Measurements from ENCODE around the gene ZNF853. TPM values are rescaled to one million over a fixed set of nuclear protein-coding genes. Genes with fewer than 3 reads are reported as not detected.
"Not testable (repeated sequence)": the region's sequence is repeated elsewhere in the genome, so short reads cannot be mapped to it uniquely, and the experiment has no call there.

ZNF853 gene
- total and polyA plus RNA-seq, 10 donors = 1.3 to 10.1 (median 4.5) TPM

GRCh38 chr7:6571160-6571779, 44.1 kb upstream of the ZNF853 start:
- no peaks in the 10 kb centered on the region for H3K9me3 ChIP-seq
- H3K36me3 ChIP-seq = no peaks in the 10 kb centered on the region
- DNase-seq = no peak
- H3K27me3 ChIP-seq (replicated peaks in 1 of 7) = peaks cover 0 to 8% (median 0%) of the 10 kb centered on the region in 7 donors
- 62 to 79% (median 74%) methylated on average over 7 of the region's 7 CpGs for WGBS, 5 donors
- no peak overlapping the region for H3K4me3 ChIP-seq
- no peak for TF ChIP-seq POLR2A (IDR thresholded peaks at IDR 0.05)
- no peak for TF ChIP-seq POLR2AphosphoS5 (IDR thresholded peaks at IDR 0.05)
- no peak for TF ChIP-seq CTCF (IDR thresholded peaks at IDR 0.05 in 8 of 11, conservative IDR thresholded peaks at IDR 0.05 in 3 of 11)
- intact Hi-C loops (cut with DNase I; ENCODE audit: low total_unique reads) = no loop called here
- peaks cover 0 to 6% (median under 1%) of the 10 kb centered on the region in 6 donors for H3K4me1 ChIP-seq
- H3K27ac ChIP-seq = no peak overlapping the region

- Histone ChIP-seq H3K4me1 (peaks cover 0 to 29% (median 13%) of the 10 kb centered on the region in 6 donors), H3K36me3 (peaks cover 0 to 14% (median 4%) of the 10 kb centered on the region in 6 donors), H3K4me3 (no peak overlapping the region), H3K27ac (no peak overlapping the region), H3K27me3 (replicated peaks in 1 of 7) (no peaks in the 10 kb centered on the region), H3K9me3 (no peaks in the 10 kb centered on the region)
- DNase-seq = no peak
- 76 to 86% (median 80%) methylated on average over 8 to 9 of the region's 9 CpGs for WGBS, 5 donors
- no peak for TF ChIP-seq CTCF (IDR thresholded peaks at IDR 0.05 in 8 of 11, conservative IDR thresholded peaks at IDR 0.05 in 3 of 11)
- no peak for TF ChIP-seq POLR2AphosphoS5 (IDR thresholded peaks at IDR 0.05)
- TF ChIP-seq POLR2A (IDR thresholded peaks at IDR 0.05) = no peak
- intact Hi-C loops (cut with DNase I; ENCODE audit: low total_unique reads) = no loop called here
Observed at GRCh38 chr7:6575281-6576023, 40.0 kb upstream of the ZNF853 start.

- H3K27ac ChIP-seq = peak overlapping the region in 6 of 8 donors; percentile 90 to 98 (median 92)
Observed at GRCh38 chr7:6576024-6576866, 39.2 kb upstream of the ZNF853 start.

GRCh38 chr7:6576867-6577368, 38.5 kb upstream of the ZNF853 start:
- 6 to 16% (median 7%) methylated on average over 13 to 14 of the region's 14 CpGs for WGBS, 5 donors
- H3K27me3 ChIP-seq (replicated peaks in 1 of 7); H3K9me3 ChIP-seq; intact Hi-C loops (cut with DNase I; ENCODE audit: low total_unique reads); DNase-seq: not testable (repeated sequence)
- H3K4me1 ChIP-seq = peaks cover 0 to 35% (median 16%) of the 10 kb centered on the region in 6 donors
- H3K4me3 ChIP-seq = peak overlapping the region; percentile 26 to 84 (median 56)
- peak overlapping the region; percentile 89 to 98 (median 92) for H3K27ac ChIP-seq
- H3K36me3 ChIP-seq = peaks cover 0 to 29% (median 18%) of the 10 kb centered on the region in 6 donors

More at GRCh38 chr7:6576024-6576866, 39.2 kb upstream of the ZNF853 start:
- WGBS, 5 donors = 55 to 81% (median 70%) methylated on average over 12 to 14 of the region's 14 CpGs
- no peaks in the 10 kb centered on the region for H3K9me3 ChIP-seq
- intact Hi-C loops (cut with DNase I; ENCODE audit: low total_unique reads) = no loop called here
- H3K36me3 ChIP-seq = peaks cover 0 to 22% (median 12%) of the 10 kb centered on the region in 6 donors
- H3K4me1 ChIP-seq = peaks cover 0 to 29% (median 14%) of the 10 kb centered on the region in 6 donors
- TF ChIP-seq CTCF (IDR thresholded peaks at IDR 0.05 in 8 of 11, conservative IDR thresholded peaks at IDR 0.05 in 3 of 11) = no peak
- TF ChIP-seq POLR2AphosphoS5 (IDR thresholded peaks at IDR 0.05) = no peak
- no peak for TF ChIP-seq POLR2A (IDR thresholded peaks at IDR 0.05)
- no peaks in the 10 kb centered on the region for H3K27me3 ChIP-seq (replicated peaks in 1 of 7)
- peak overlapping the region; percentile 26 to 84 (median 56) for H3K4me3 ChIP-seq
- peak; percentile 81 for DNase-seq

Data from spleen (tissue), 11 donors.